ENCODE data around the gene SSR1.

GRCh38 chr6:7332090-7332745, 19.2 kb upstream of the SSR1 start:
- TF ChIP-seq USF1 (IDR thresholded peaks at IDR 0.05), result no peak
- no peak for TF ChIP-seq TEAD4 (IDR thresholded peaks at IDR 0.05)
- no peak for TF ChIP-seq RAD21 (IDR thresholded peaks at IDR 0.05; ENCODE audit: low read depth)
- no peak for TF ChIP-seq REST (IDR thresholded peaks at IDR 0.05; ENCODE audit: low read depth)
- TF ChIP-seq CEBPB (IDR thresholded peaks at IDR 0.05), result no peak
- no peak for TF ChIP-seq YY1 (IDR thresholded peaks at IDR 0.05; ENCODE audit: low read depth)
- TF ChIP-seq MAX (IDR thresholded peaks at IDR 0.05), result no peak
- no peak for TF ChIP-seq CREB1 (IDR thresholded peaks at IDR 0.05; ENCODE audit: low read depth)
- TF ChIP-seq TCF12 (IDR thresholded peaks at IDR 0.05; ENCODE audit: low read depth), result no peak
- no peak for TF ChIP-seq EP300 (IDR thresholded peaks at IDR 0.05; ENCODE audit: borderline replicate concordance)
- TF ChIP-seq FOXM1 (IDR thresholded peaks at IDR 0.05; ENCODE audit: borderline replicate concordance, low read depth), result no peak
- TF ChIP-seq TAF1 (IDR thresholded peaks at IDR 0.05; ENCODE audit: low read depth), result no peak
- TF ChIP-seq EGR1 (IDR thresholded peaks at IDR 0.05), result no peak
